Measurements from ENCODE around the gene ADAMTSL3.
"Not testable (repeated sequence)": the region's sequence is repeated elsewhere in the genome, so short reads cannot be mapped to it uniquely, and the experiment has no call there.

Gene ADAMTSL3

DNA sequence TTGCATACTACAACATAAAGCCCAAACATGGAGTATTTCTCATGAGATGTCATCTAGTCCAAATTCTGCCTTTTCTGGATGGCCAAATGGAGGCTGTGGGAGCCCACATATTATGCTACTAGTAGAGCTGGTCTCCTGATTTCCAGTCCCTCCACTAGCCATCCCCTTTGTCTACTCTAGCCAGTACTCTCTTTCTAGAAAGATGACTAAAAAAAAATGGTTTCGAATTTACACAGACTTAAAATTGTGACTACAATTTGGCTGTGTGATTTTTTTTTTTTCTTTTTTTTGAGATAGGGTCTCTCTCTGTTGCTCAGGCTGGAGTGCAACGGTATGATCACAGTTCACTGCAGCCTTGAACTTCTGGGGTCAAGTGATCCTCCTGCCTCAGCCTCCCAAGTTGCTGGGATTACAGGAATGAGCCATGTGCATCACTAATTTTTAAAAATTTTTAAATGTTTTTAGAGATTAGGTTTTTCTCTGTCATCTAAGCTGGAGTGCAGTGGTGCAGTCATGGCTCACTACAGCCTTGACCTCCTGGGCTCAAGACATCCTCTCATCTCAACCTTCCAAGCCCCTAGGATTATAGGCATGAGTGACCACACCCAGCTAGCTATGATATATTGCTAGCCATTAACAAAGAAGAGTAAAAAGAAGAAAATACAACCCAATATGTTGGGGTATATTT lies 273.9 kb downstream of the ADAMTSL3 start:
- DNase-seq (ENCODE audit: low spot score) = no peak

DNA sequence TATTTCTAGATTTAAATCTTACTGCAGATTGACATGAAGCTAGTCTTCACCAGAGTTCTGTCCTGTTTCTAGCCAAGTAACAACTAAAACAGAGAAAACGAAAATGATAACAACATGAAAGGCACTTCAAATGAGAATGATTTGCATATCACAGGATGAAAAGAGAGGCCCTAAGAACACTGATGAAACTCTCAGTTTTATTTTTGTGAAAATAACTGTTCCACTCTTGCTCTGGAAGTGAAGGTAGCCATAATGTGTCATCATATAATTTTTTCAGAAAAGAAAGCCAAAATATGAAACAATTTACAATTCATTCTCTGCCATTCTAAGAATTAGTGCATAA lies 274.4 kb downstream of the ADAMTSL3 start:
- no peak for DNase-seq (ENCODE audit: low spot score)

DNA sequence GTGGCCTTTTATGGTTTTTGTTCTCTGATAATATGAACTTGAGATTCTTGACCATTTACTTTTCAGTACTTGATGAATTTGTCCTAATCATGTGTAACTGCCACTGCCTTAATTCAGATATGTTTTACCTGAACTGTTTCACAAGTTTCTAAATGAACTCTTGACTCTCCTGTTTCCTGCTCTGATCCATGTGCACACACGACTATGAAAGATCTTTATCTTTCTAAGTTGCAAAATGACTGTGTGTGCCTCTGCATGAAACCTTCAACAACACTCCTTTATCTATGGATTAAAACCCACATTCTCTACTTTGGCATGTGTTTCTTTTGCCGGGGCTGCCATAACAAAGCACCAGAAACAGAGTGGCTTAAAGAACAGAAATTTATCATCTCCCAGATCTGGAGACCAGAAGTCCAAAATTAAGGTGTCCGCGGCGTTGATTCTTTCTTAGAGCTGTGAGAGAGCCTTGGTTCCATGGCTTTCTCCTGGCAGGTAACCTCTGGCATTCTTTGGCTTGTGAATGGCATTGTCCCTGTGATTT lies 275.0 kb downstream of the ADAMTSL3 start:
- DNase-seq (ENCODE audit: low spot score) = no peak

DNA sequence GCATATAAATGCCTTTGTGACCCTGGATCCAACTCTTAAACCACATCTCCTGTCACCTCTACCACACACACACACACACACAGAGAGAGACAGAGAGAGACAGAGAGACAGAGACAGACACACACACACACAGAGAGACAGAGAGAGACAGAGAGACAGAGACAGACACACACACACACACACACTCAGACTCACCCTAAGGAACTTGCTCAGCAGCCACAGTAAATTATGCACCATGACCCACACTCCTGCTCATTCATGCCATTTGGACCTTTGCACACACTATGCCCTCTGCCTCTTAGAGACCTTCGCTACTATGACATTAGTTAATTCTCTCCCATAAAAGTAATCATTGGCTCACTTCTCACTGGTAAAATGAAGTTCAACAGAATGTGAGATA lies 275.7 kb downstream of the ADAMTSL3 start:
- no peak for DNase-seq (ENCODE audit: low spot score)

GRCh38 chr15:83930392-83931212 lies 276.7 kb downstream of the ADAMTSL3 start:
- DNase-seq (ENCODE audit: low spot score) = no peak

- no peak for DNase-seq (ENCODE audit: low spot score)
Observed at GRCh38 chr15:83935774-83936173, 281.9 kb downstream of the ADAMTSL3 start.

GRCh38 chr15:83940136-83940535 lies 286.2 kb downstream of the ADAMTSL3 start:
- DNase-seq (ENCODE audit: low spot score) = no peak

DNA sequence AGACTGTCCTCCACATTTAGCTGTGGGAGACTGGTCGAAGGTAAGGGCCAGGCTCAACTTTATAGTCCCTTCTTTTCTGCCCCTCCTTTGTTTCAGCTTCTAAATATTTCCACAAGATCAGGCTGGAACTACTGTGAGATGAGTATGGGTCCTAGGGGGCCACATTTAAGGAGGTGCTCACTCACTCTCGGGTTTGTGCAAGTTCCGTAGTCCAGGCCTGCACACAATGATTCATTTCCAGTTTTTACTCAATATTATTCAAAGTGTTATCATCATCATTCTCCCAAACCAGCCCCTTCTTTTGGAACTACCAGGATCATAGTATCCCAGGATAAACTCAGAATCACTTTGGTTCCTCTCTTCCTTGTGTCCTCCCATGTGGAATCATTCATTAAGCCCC lies 289.1 kb downstream of the ADAMTSL3 start:
- no peak for DNase-seq (ENCODE audit: low spot score)

DNA sequence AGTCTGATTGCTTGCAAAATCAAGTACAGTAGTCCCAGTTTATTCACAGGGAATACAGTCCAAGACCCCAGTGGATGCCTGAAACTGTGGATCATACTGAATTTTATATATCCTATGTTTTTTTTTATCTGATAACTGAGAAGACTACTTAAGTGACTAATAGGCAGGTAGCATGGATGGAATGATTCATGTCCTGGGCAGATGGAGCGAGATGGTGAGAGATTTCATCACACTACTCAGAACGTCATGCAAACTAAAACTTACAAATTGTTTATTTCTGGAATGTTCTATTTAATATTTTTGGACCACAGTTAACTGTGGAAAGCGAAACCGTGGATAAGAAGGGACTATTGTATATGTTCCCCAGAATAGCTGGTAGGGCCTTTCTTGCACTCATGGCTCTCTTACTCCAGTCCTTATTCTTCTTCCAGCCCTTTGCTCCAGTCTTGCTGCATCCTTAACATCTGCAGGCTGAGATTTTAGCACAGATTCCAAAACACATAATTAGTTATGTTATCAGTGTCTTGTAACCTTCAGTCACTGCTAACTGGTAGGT lies 290.0 kb downstream of the ADAMTSL3 start:
- peak; percentile 4 for DNase-seq (ENCODE audit: low spot score)

DNA sequence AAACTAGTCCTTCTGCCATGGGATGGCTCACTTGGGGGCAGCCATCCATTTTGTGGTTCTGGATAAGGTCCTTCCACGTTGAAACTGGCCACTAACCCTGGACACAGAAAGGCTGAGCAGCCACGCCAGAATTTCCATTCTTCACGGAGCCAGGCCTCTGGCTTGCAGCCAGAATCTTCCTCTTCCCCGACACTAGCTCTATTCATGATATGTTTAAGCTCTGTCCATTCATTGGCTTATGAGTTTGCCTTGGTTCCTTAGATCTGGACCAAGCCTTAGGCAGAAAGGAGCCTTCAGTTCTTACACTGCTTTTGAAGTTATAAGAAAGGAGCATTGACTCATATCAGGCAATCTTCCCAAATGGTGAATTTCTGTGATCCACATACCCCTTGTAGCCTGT lies 293.2 kb downstream of the ADAMTSL3 start:
- DNase-seq (ENCODE audit: low spot score) = no peak

- DNase-seq (ENCODE audit: low spot score) = no peak
Observed at GRCh38 chr15:83954506-83954905, 300.6 kb downstream of the ADAMTSL3 start.

- DNase-seq (ENCODE audit: low spot score) = no peak
Observed at GRCh38 chr15:83955806-83956265, 301.9 kb downstream of the ADAMTSL3 start.

DNA sequence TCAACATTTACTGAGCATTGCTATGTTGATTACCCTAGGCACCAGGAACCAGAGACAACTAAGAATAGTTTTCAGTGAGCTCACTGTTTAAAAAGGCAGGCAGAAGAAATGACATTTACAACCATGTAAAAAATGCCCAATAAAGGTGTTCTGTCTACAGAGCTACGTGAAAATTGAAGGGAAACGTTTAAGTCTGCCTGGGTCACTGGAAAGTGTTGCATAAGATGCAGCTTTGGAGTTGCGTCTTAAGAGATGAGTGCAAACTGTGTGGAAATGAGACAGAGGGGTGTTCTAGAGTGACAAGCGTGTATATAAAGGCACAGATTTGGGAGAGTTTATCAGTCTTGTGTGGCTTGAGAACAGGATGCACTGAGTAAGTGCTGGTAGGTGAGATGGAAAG lies 303.0 kb downstream of the ADAMTSL3 start:
- no peak for DNase-seq (ENCODE audit: low spot score)

GRCh38 chr15:83959477-83959876 lies 305.6 kb downstream of the ADAMTSL3 start:
- DNase-seq (ENCODE audit: low spot score) = no peak

DNA sequence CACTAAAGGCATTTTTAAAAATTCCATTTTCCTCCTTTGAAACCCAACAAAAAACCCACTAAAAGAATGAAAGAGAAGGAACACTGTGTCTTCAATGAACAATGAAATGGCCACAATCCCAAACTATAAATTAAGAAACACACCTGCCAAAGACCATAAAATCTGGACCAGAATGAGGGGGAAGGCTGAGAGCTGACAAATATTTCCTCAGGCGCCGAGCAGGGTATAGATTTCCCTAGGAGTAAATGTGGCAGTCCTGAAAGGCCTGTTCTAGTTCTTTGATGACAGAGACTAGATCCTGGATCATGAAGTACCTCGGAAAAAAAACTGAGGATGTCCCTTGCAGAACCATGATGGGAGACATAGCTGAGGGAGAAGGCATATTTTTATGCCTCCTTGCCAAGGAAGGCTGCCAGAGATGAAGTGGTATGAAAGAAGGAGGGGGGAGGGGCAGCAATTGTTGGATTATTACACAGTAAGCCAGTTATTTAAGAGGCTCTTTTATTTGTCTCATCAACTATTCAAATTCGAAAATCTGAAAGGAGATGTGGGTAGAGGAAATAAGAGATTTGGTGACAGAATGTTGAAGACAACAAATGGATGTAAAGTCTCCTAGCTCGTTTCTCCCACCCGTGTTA lies 306.4 kb downstream of the ADAMTSL3 start:
- DNase-seq (ENCODE audit: low spot score) = no peak

DNA sequence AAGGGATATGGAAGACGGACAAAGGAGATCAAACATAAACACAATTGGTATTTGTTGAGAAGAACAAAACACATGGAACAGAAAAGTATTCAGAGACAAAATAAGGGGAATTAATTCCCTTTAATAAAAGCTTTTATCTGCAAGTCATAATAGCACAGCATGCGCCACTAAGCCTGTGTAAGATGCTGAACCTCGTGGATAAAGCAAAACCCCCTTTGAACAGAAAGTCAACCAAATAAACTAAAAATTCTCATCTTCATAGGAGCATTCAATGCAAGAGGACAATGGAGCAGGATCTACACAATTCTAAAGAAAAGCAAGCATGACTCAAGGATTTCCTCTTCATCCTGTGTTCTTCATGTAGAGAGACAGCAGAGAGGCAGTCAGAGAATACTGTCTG lies 307.4 kb downstream of the ADAMTSL3 start:
- no peak for DNase-seq (ENCODE audit: low spot score)

DNA sequence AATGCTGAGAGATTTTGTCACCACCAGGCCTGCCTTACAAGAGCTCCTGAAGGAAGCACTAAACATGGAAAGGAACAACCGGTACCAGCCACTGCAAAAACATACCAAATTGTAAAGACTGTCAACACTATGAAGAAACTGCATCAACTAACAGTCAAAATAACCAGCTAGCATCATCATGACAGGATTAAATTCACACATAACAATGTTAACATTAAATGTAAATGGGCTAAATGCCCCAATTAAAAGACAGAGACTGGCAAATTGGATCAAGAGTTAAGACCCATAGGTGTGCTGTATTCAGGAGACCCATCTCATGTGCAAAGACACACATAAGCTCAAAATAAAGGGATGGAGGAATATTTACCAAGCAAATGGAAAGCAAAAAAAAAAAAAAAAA lies 311.0 kb downstream of the ADAMTSL3 start:
- DNase-seq (ENCODE audit: low spot score) = not testable (repeated sequence)

DNA sequence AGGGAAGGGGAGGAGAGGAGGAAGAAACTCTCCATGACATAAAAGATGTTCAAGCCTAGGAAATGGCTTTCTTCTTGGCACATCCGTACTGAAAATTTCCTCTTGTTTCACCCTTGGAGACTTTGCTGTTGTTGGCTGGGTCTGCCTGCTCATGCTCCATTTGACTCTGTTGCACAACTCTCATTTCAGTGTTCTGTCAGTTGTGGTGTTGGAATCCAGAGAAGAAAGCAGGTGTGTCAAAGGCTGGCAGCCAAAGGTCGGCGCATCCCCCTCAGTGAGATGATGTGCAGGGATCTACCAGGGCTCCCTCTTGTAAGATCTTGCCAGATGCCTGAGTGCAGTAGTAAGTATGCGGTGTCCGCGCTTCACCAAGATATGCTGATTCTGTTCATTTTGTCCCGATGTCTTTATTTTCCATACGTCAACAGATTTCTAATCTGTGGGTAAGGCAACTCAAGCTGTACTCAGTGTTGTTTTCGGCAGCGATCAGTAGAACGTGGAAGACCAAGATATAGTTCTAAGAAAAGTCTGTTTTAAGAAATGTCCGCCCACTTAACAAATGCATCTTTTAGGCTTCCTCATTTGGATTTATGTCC lies 316.5 kb downstream of the ADAMTSL3 start:
- no peak for DNase-seq (ENCODE audit: low spot score)

- DNase-seq (ENCODE audit: low spot score) = no peak
Observed at GRCh38 chr15:83971992-83972391, 318.1 kb downstream of the ADAMTSL3 start.

- no peak for DNase-seq (ENCODE audit: low spot score)
Observed at GRCh38 chr15:83973816-83974215, 319.9 kb downstream of the ADAMTSL3 start.

DNA sequence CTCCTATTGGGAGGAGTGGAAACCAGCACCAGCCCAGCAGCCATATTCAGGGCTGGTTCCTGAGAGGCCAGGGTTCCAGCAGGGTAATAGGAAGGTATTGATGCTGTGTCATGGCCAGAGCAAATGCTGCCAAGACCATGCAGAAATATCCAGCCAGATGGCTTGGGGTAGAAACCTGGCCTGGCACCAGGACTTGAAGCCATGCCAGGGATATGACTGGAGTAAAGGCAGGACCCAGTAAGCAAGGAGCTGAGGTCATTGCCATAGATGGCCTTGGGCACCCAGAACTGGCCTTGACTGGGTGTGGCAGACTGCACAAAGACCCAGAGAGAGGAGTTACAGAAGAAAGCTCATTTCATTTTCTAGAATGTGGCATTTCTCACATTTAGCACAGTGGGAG lies 324.1 kb downstream of the ADAMTSL3 start:
- no peak for DNase-seq (ENCODE audit: low spot score)

DNA sequence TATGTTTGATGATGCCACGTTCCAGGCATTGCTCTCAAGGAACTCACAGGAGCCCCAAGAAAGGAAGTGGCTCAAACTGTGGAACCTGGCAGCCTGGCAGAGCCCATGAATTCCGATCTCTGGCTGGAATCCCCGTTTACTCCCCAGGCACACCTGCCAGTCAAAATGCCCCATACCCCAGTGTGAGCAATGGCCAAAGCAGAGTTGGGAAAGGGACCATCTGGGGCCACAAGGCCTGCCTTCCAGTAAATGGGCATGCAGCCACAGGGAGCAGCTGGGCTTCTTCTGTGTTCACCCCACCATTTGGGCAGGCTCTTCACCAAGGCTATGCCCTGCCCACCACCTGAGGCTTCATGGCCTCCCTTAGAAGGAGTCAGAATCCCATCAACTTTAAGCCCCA lies 324.7 kb downstream of the ADAMTSL3 start:
- DNase-seq (ENCODE audit: low spot score) = no peak
